Measurements from ENCODE around the gene SAPCD1.

SAPCD1 gene

DNA sequence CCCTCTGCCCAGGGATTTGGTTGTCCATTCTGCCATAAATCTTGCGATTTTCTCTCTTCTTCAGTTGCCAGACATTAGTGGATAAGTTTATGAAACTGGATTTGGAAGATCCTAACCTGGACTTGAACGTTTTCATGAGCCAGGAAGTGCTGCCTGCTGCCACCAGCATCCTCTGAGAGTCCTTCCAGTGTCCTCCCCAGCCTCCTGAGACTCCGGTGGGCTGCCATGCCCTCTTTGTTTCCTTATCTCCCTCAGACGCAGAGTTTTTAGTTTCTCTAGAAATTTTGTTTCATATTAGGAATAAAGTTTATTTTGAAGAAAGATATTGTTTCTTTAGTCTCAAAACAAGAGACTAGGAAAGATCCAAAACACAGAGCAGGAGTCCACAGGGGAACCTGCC, at the start of gene SAPCD1:
Gene SAPCD1 (plus strand): TSS at position 301 of the 400 bp plus-strand sequence. CDS start 399 bp downstream, outside the sequence.
- in situ Hi-C loops (cut with MboI; ENCODE audit: low sequenced_read_pairs), result no loop called here

DNA sequence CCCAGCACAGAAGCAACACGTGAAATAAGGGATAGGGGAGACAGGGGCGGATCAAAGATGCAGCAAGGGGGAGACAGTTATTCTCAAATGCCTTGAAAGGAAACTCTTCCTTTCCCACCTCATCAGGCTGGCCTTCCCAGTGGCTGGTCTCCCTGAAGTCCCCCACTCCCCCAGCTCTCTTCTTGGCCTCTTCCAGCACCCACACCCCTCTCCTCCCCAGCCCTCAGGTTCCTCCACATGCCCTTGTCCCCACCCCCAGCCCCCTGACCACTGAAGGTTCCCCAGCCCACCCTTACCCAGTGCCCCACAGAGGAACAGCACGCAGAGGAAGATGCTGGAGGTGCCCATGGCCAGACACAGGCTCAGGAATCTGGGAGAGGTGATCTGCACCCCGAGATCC, 49.0 kb upstream of the SAPCD1 start:
- in situ Hi-C loops (cut with MboI; ENCODE audit: low sequenced_read_pairs), result no loop called here

DNA sequence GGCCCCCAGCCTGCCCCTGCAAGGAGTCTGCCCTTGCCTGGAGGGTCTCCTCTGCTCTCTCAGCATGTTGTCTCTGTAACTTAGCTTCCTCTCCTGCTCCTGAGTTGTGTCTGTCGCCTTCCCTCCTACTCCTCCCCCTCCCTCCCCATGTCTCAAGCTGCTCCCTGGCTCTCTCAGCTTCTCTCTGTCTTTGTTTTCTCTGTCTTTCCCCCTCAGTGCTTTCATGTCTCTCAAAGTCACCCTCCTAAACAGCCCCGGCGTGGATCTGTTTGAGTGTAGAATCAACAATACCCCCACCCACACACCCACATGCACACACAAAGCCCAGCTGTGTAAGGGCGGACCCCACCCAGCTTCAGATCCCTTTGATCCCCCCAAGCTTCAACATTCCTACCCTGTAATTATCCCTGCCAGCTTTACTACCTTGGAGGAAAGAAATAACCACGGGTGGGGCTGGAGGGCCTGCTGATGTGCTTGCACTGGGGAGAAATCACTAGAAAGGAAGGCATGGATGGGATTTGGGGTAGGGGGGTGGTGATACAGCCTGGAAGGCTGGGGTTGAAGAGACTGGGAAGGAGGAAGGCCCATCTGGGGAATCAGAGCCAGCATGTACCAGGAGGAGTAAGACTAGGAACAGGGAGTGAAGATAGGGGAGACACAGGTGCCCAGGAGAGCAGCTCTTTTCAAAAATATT, 48.3 kb upstream of the SAPCD1 start:
- in situ Hi-C loops (cut with MboI; ENCODE audit: low sequenced_read_pairs), result no loop called here

DNA sequence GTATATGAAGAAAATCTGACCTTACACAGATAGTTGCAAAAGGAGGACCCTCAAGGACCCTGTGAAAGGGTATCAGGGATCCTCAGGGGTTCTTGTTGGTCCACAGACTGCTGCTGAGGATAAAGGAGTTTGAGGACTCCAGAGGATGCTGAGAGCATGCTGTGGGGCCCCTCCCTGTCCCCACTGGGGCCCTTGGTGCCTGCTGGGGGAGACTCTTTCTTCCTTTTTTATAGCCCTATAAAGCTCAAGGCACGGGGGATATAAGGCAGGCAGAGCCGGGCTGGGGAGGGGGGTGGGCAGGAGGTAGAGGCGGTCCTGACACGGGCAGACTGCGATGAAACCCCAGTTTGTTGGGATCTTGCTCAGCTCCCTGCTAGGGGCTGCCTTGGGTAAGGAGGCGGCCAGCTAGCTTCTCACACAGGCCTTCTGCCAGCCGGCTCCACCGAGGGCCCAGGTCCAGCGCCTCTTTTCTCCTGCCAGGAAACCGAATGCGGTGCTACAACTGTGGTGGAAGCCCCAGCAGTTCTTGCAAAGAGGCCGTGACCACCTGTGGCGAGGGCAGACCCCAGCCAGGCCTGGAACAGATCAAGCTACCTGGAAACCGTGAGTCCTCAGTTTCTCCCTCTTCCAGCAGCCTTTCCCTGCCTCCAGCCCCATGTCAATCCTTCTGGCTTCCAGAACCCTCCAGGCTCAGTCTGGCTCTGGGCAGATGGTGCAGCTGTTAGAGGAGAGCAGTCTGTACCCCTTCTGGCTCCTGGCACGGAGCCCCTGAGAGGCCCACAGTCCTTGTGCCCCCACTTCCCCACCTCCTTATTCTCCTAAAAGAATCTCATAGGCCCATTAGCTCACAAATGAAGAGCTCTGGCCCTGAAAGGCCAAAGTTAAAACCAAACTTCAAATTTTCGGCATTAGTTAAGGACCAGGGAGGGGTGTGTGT, 47.2 kb upstream of the SAPCD1 start, which contains the start of gene LY6G6D:
Gene LY6G6D (plus strand): TSS at position 327 of the 937 bp plus-strand sequence. CDS start 8 bp downstream, at position 335.
- in situ Hi-C loops (cut with MboI; ENCODE audit: low sequenced_read_pairs), result no loop called here

DNA sequence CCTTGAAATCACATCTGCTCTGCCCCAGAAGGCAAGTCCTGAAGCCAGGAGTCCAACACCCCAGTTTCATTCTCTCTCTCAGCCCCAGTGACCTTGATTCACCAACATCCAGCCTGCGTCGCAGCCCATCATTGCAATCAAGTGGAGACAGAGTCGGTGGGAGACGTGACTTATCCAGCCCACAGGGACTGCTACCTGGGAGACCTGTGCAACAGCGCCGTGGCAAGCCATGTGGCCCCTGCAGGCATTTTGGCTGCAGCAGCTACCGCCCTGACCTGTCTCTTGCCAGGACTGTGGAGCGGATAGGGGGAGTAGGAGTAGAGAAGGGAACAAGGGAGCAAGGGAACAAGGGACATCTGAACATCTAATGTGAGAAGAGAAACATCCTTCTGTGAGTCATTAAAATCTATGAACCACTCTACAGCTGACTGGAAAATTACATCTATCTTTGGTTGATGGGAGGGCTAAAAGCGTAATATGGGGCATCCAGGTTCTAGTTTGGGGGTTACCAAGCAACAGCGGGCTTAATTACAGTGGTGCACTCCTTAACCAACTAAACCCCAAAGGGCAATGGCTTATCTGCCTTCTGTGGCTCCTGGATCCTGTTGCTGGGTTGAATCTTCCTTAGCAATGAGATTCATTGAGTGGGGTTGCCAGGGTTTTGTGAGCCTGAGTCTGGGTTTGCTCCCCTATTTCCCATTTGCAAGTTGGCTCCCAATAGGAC, 44.8 kb upstream of the SAPCD1 start:
- in situ Hi-C loops (cut with MboI; ENCODE audit: low sequenced_read_pairs), result no loop called here

DNA sequence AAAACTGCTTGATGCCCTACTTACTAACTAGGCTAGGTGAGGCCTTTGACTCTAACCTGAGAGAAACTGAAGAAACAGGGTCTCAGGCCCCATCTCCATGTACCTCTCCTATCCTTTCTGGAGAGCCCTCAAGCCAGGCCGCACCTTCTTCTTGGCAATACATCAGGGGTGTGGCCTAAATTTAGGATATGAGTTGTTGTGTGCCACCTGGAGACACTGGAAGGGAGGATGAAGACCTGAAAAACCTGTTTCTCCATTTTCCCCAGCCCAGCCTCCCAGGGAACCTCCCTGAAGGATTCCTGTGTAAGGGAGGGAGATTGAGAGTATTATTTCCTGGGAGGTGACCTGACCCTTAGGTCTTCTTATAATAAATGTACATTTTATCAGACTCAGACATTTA, 44.2 kb upstream of the SAPCD1 start:
- in situ Hi-C loops (cut with MboI; ENCODE audit: low sequenced_read_pairs), result no loop called here

DNA sequence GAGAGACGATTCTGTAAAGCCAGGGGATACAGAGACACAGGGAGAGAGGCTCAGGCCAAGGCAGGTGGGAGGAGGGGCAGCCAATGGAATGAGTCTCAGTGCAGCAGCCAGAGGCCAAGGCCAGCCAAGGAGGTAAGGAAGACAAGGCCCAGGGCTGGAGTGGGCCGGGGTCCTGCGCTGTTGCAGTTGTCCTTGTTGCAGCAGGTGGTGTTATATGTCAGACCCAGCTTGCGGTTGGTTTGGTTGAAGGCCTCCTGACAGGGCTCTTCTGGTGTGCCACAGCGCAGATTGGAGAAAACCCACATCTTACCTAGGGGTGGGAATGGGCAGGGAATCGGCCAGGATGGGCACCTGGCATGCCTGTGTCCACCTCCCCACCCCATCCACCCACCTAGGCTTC, 43.5 kb upstream of the SAPCD1 start:
- in situ Hi-C loops (cut with MboI; ENCODE audit: low sequenced_read_pairs), result no loop called here

DNA sequence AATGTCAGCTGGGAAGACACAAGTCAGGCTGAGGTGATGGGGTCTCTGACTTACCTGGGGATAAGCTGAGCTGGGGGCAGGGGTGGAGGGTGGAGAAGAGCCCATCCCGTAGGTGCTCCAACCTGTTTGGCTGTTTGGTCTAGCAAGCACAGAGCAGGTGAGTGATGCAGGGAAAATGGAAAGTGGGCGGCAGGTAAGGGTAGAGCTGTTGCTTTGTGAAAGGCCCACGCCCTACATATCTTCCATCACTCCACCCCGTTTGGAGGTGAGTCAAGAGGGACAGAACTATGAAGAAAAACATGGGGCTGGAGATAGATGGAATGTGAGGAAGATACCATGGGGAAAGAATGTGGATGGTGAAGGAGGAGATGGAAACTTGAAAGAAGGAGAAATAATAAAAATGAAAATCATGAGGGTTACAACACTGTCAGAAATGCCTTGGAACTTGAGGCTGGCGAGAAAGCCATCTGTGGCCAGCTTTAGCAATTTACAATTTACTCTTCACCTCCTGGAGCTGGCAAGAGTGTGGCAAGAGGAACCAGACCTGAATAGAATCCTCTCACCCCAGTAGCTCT, 42.2 kb upstream of the SAPCD1 start:
- in situ Hi-C loops (cut with MboI; ENCODE audit: low sequenced_read_pairs), result no loop called here

DNA sequence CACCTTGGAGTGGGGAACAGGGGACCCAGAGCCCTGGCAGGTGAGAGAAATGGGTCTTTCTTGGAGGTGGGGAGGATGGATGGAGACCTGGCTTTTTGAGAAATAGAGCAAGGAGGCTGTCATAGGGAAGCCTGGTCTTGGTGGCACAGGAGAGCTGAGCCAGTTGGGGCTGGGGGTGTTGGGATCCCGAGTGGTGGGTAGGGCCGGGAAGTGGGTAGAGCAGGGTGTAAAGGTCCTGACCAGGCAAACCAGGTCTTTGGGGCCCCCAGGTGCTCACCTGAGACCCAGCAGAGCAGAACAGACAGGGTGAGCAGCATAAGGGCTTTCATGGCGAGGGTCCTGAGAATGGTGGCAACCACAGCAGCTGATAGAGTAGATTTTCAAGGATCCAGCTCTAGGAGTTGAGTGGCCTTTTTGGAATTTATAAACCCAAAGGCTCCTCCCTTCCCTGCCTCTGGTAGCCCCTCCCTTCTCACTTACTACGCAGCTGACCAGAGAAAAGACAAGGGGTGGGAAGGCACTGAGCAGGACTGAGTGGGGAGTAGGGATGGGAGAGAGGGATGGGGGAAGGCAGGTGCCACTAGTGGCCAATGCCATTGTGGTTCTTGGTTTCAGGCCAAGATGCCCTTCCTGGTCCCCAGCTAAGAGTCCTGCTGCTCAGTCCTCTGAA, 41.0 kb upstream of the SAPCD1 start, which contains the start of gene LY6G6C:
Gene LY6G6C (minus strand): TSS at position 396 of the 670 bp plus-strand sequence. CDS start 67 bp downstream, at position 329.
- in situ Hi-C loops (cut with MboI; ENCODE audit: low sequenced_read_pairs), result no loop called here

DNA sequence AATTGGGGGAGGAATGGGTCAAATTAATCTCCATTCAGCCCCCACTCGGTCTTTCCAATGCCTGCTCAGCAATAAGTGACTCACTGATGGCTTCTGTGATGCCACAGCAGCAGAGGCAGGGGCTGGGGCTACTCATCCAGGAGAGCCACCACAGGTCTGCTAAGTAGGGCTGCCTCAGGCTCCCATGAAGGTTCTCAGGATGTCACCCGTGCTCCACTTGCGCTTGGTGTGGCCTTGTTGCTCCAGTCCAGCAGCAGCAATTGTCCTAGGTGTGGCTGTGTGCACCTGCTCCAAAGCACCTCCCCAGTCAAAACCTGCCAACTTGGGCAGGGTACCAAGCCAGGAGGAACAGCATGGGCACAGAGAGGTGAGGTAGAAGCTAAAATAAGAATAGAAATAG, 40.3 kb upstream of the SAPCD1 start:
- in situ Hi-C loops (cut with MboI; ENCODE audit: low sequenced_read_pairs), result no loop called here

DNA sequence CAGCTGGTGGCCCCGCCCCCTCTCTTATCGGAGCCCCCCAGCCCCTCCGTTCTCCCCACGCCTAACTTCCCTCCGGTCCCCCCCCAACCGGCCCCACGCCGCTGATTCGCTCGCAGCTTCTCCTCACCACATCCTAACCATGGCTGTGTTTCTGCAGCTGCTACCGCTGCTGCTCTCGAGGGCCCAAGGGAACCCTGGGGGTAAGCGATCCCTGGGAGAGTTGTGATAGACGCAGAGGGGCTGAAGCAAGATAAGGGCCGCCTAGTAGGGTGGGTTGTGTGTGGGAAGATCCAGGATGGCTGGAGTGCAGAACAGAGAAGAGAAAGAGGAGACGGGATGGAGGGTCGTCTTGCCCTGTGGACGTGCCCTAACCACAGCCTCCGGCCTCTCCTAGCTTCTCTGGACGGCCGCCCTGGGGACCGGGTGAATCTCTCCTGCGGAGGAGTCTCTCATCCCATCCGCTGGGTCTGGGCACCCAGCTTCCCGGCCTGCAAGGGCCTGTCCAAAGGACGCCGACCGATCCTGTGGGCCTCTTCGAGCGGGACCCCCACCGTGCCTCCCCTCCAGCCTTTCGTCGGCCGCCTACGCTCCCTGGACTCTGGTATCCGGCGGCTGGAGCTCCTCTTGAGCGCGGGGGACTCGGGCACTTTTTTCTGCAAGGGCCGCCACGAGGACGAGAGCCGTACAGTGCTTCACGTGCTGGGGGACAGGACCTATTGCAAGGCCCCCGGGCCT, 39.0 kb upstream of the SAPCD1 start, which contains the start of gene MPIG6B:
Gene MPIG6B (plus strand): TSS at position 129 of the 735 bp plus-strand sequence. CDS start 11 bp downstream, at position 140.
- in situ Hi-C loops (cut with MboI; ENCODE audit: low sequenced_read_pairs), result no loop called here

DNA sequence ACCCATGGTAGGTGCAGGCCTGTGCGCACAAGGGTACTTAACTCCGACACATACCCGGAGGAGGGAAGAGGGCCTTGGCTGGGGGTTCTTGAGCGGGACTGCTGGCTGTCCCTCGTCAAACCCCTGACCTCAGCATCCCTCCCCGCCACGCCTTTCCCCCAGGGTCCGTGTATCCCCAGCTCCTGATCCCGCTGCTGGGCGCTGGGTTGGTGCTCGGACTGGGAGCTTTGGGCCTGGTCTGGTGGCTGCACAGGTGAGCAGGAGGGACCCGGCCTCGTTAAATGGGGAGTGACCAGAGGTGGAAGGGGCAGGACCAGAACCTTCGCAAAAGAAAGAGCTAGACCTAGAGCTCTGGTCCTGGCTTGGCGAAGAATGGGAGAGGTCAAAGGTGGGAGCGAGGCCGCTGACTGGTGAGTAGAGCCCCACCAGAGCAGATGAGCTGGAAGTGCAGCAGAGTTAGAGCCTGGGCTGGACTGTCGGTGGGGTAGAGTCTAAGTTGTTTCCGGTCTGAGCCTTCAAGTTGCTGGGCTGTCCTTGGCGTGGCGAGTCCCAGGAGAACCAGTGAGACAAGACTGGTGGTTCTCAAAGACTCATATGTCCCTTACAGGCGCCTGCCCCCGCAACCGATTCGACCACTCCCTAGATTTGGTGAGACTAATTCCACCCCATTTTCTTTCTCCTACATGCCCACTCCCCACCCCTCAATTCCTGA, 38.3 kb upstream of the SAPCD1 start:
- in situ Hi-C loops (cut with MboI; ENCODE audit: low sequenced_read_pairs), result no loop called here

DNA sequence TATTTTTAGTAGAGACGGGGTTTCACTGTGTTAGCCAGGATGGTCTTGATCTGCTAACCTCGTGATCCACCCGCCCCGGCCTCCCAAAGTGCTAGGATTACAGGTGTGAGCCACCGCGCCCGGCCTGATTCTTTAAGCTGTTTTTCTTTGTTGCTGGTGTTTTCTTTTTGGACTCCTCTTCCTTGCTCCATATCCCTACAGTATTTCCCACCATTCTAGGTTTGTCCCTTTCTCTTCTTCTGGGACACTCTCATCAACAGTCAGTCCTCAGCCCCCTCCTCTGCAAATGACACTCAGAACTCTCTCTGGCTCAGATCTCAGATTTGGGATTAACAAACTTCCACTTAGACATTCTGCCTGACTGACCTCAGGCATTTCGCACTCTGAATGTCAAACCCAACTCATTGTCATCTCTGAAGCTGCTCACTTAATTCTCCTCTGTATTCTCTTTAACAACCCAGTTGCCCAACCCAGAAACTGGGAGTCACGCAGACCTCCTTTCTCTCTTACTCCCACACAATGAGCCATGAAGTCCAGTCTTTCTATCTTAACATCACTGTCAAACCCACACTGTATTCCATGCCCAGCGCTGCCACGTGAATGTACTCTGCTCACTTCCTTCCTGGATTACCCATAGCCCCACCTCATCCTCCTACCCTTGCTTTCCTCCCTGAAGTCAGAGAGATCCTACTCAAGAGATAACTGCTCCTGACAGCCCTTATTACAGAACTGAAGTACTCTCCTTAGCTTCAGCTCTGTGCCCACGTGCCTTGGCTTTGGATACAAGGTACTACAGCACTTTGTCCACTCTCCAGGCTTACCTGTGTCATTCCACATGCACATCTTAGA, 36.7 kb upstream of the SAPCD1 start:
- in situ Hi-C loops (cut with MboI; ENCODE audit: low sequenced_read_pairs), result no loop called here

DNA sequence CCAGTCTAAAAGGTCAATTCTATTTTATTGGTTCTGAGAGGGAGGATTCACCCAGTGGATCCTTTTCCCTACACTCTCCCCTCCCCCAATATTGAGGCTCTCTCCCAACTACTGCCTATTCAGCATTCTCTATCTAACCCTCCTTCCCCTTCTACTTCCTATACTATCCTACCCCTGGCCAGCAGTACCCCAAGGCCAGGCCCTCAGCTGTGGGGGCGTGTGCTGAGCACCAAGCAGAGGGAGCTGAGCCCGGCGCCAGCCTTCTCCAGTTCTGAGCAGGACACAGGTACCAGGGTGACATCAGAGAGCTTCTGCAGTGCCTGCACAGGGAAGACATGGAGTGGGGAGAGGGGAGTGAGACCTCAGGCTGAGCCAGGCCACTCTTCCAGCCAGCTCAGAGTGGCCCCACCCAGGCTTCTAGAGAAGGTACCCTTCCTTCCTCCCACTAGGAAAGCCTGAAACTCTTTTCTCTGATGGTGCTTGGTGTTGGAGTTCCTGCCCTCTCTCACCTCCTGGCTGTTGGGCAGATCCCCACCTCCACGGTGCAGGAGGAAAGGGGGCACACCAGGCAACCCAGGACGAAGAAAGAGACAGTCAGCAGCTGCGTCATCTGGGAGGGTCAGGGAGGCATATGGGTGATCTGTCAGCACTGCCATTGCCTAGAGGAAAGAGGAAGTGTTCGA, 35.3 kb upstream of the SAPCD1 start:
- in situ Hi-C loops (cut with MboI; ENCODE audit: low sequenced_read_pairs), result no loop called here

DNA sequence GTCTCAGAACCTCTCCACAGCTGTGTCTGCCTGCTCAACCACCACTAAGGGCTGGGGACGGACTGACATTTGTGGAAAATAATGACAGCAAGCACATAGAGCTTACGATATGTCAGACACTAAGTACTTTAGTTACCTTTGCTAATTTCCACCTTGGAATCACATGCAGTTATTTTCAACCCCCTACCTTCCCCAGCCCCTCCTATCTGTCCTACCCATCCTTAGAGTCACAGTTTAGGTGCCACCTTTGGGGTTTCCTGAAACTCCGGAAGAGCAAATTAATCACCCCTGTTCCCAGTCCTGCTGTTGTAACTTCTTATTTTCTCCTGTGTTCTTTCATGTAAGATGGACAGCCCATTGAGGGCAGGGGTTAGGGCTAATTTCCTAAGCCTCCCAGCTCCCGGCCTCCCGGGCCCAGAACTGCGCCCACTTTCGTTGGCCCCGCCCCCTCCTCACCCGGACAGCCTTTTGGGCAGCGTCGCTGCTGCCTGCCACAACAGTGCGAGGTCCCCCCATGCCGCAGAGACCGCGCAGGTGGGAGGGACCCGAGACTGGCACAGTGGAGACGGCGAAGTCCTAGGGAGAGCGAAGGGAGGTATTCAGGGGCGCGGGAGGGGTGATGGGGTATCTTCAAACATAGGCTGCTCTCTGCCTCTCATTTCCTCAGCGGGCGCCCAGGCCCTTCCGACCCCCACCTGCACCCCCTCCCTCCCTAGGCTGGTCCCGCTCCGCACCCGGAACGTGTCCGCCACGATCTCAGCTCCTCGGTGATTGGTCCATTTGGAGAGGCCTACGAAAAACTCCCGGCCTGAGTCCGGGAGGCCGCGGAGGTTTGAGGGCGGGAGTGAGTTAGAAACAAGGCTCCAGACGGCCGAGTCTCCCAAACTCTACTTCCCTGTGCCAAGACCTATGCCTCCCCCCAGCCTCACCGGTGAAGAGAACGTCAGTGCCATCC, 34.5 kb upstream of the SAPCD1 start:
- in situ Hi-C loops (cut with MboI; ENCODE audit: low sequenced_read_pairs), result no loop called here

All from HL-60/S4 treated with retinoic acid at 250 ng/mL for 4 days and 3 days (cell line).